Gastrocnemius medialis (tissue), 4 donors: ENCODE data around the gene ZDHHC17. TPM values are rescaled to one million over a fixed set of nuclear protein-coding genes. Genes with fewer than 3 reads are reported as not detected.
"Not testable (repeated sequence)": the region's sequence is repeated elsewhere in the genome, so short reads cannot be mapped to it uniquely, and the experiment has no call there.

Source experiments
- ATAC-seq, 2 donors: fragments of 150-250 bp; one replicate each; pipeline ENCODE4 v1.9.1; 2016
- DNase-seq, 2 donors: peaks; one replicate each; pipeline ENCODE4 v3.0.0-alpha.2; 2019
- H3K27ac ChIP-seq, 4 donors: fragments of 200-600 bp; sonication (generic); 1 replicate in 1 of 4; 2 replicates in 3 of 4; pipeline ENCODE4 v1.5.1; 2016 to 2018; ENCODE audit warnings: mild to moderate bottlenecking in 2 of 4, moderate library complexity in 1 of 4
- H3K27me3 ChIP-seq, 3 donors: fragments of 200-600 bp; sonication (generic) in 2 of 3; 1 replicate in 1 of 3; 2 replicates in 2 of 3; pipeline versions ENCODE4 v1.5.1 to v1.6.0; 2016 to 2019; ENCODE audit warnings: mild to moderate bottlenecking in 1 of 3, moderate library complexity in 1 of 3
- H3K36me3 ChIP-seq, 2 donors: fragments of 200-600 bp; sonication (generic) in 1 of 2; one replicate each; pipeline ENCODE4 v1.5.1; 2017 to 2018
- H3K4me1 ChIP-seq, 2 donors: fragments of 200-600 bp; sonication (generic) in 1 of 2; one replicate each; pipeline ENCODE4 v1.5.1; 2016 to 2017; ENCODE audit warnings: mild to moderate bottlenecking in 2 of 2
- H3K4me3 ChIP-seq, 4 donors: fragments of 200-600 bp; sonication (generic) in 3 of 4; 1 replicate in 1 of 4; 2 replicates in 3 of 4; pipeline ENCODE4 v1.5.1; 2016 to 2019; ENCODE audit warnings: mild to moderate bottlenecking in 2 of 4
- H3K9me3 ChIP-seq, 3 donors: fragments of 200-600 bp; sonication (generic) in 2 of 3; 1 replicate in 1 of 3; 2 replicates in 2 of 3; pipeline ENCODE4 v1.5.1; 2016 to 2019
- POLR2A ChIP-seq, 2 donors: fragments of 450-650 bp; IDR thresholded peaks; one replicate each; pipeline ENCODE4 v1.6.1; 2017; ENCODE audit warnings: antibody characterized with exemption in 2 of 2, mild to moderate bottlenecking in 2 of 2, moderate library complexity in 2 of 2
- in situ Hi-C, 4 donors: fragments of 200-750 bp; cut with MboI; loops; one replicate each; pipeline versions ENCODE4 v1.15.0 to v1.8.0; 2017; ENCODE audit warnings: low sequenced_read_pairs in 4 of 4
- intact Hi-C: fragments of 100-400 bp; cut with DNase I; formaldehyde crosslinking; loops from one replicate; pipeline ENCODE4 v1.15.1; 2023; ENCODE audit warnings: low total_unique reads
- total RNA-seq, 4 donors: library from RNA; depleted of rRNA; stranded (reverse); fragments of >200 nt; gene quantifications; one replicate each; pipeline versions ENCODE4 v1.1.0 to v1.2.3, GENCODE V29; 2016
- TF ChIP-seq, protein P1 (sequence below), 5 experiments: fragments of 450-650 bp in 3 of 5; fragments of 200-600 bp in 2 of 5; sonication (generic) in 2 of 5; IDR thresholded peaks in 4 of 5; conservative IDR thresholded peaks in 1 of 5; 1 replicate in 4 of 5; 2 replicates in 1 of 5; pipeline ENCODE4 v1.5.1; 2016 to 2019; ENCODE audit warnings: antibody characterized with exemption in 5 of 5, mild to moderate bottlenecking in 3 of 5, moderate library complexity in 3 of 5

Gene ZDHHC17
- total RNA-seq, 4 donors from 2014 or later = 15.5 to 35.6 (median 19.3) TPM

DNA sequence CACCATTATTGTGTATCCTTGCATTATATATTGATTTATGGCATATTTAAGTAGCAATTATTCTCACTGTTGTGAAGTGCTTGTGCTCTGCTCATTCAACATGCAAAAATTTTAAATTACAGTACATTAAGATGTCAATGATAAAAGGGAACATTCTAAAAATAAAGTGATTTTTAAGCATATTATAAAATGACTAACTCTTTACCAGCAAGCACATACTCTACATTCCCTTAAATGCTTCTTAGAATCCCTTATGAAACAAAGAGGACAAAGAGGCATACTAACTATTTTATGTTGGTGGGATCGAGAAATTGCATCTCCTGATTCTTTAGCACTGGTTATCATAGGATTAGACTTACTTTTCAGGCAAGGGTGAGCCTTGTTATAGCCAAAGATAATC is 46.6 kb upstream of the ZDHHC17 start:
- no peaks in the 10 kb centered on the region for H3K4me1 ChIP-seq
- H3K4me3 ChIP-seq = no peak overlapping the region
- no peaks in the 10 kb centered on the region for H3K9me3 ChIP-seq
- H3K27ac ChIP-seq = no peak overlapping the region
- in situ Hi-C loops (no loop called here), intact Hi-C loops (no loop called here)
- no peaks in the 10 kb centered on the region for H3K27me3 ChIP-seq
- DNase-seq = no peak
- no peaks in the 10 kb centered on the region for H3K36me3 ChIP-seq
- TF ChIP-seq, protein P1, sequence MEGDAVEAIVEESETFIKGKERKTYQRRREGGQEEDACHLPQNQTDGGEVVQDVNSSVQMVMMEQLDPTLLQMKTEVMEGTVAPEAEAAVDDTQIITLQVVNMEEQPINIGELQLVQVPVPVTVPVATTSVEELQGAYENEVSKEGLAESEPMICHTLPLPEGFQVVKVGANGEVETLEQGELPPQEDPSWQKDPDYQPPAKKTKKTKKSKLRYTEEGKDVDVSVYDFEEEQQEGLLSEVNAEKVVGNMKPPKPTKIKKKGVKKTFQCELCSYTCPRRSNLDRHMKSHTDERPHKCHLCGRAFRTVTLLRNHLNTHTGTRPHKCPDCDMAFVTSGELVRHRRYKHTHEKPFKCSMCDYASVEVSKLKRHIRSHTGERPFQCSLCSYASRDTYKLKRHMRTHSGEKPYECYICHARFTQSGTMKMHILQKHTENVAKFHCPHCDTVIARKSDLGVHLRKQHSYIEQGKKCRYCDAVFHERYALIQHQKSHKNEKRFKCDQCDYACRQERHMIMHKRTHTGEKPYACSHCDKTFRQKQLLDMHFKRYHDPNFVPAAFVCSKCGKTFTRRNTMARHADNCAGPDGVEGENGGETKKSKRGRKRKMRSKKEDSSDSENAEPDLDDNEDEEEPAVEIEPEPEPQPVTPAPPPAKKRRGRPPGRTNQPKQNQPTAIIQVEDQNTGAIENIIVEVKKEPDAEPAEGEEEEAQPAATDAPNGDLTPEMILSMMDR (IDR thresholded peaks at IDR 0.05 in 4 of 5, conservative IDR thresholded peaks at IDR 0.05 in 1 of 5) = no peak
- no peak for TF ChIP-seq POLR2A (IDR thresholded peaks at IDR 0.05)
- ATAC-seq = no peak

DNA sequence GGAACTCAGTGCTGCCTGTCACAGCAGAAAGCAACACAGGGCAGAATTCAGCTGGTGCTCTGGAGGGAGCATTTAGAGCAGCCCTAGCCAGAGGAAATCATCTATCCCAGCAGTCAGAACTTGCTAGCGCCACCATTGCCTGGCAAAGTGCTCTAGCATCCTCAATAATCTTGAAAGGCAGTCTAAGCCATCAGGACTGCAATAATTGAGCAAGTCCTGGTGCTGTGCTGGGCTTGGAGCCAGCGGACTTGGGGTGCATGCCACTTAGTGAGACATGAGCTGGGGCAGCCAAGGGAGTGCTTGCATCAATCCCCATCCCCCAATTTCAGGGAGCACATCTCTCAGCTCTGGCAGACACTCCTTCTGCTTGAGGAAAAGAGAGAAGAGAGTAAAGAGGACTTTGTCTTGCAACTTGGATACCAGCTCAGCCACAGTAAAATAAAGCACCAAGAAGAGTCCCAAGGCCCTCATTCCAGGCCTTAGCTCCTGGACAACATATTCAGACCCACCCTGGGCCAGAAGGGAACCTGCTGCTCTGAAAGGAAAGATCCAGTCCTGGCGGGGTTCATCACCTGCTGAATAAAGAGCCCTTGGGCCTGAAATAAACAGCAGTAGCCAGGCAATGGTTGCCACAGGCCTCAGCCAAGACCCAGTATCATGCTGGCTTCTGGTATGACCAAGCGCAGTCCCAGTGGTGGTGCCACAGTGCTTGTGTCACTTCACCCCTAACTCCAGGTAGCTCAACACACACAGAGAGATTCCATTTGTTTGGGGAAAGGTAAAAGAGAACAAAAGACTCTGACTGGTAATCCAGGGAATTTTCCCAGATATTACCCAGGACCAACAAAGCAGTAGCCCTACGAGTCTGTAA is 44.5 kb upstream of the ZDHHC17 start:
- no peaks in the 10 kb centered on the region for H3K27me3 ChIP-seq
- DNase-seq (no peak), ATAC-seq (no peak)
- no peaks in the 10 kb centered on the region for H3K4me1 ChIP-seq
- no peaks in the 10 kb centered on the region for H3K36me3 ChIP-seq
- no peak overlapping the region for H3K27ac ChIP-seq
- in situ Hi-C loops = no loop called here
- no peak overlapping the region for H3K4me3 ChIP-seq
- intact Hi-C loops = no loop called here
- H3K9me3 ChIP-seq = no peaks in the 10 kb centered on the region
- no peak for TF ChIP-seq POLR2A (IDR thresholded peaks at IDR 0.05)
- TF ChIP-seq, protein P1 (IDR thresholded peaks at IDR 0.05 in 4 of 5, conservative IDR thresholded peaks at IDR 0.05 in 1 of 5) = no peak

DNA sequence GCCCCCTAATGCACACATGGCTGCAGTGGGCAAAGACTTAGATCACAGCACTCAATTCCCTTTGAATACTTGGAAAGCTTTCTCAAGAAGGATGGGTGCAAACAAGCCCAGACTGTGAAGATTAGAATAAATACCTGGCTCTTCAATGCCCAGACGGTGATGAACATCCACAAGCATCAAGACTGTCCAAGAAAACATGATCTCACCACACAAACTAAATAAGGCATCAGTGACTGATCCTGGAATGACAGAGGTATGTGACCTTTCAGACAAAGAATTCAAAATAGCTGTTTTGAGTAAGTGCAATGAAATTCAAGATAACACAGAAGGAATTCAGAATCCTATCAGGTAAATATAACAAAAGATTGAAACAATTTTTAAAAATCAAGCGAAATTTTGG is 43.8 kb upstream of the ZDHHC17 start:
- H3K27ac ChIP-seq = no peak overlapping the region
- H3K9me3 ChIP-seq = no peaks in the 10 kb centered on the region
- TF ChIP-seq POLR2A (IDR thresholded peaks at IDR 0.05) = no peak
- TF ChIP-seq, protein P1 (IDR thresholded peaks at IDR 0.05 in 4 of 5, conservative IDR thresholded peaks at IDR 0.05 in 1 of 5) = no peak
- no peaks in the 10 kb centered on the region for H3K27me3 ChIP-seq
- DNase-seq (no peak), ATAC-seq (no peak)
- no peak overlapping the region for H3K4me3 ChIP-seq
- intact Hi-C loops (no loop called here), in situ Hi-C loops (no loop called here)
- no peaks in the 10 kb centered on the region for H3K4me1 ChIP-seq
- H3K36me3 ChIP-seq = no peaks in the 10 kb centered on the region

DNA sequence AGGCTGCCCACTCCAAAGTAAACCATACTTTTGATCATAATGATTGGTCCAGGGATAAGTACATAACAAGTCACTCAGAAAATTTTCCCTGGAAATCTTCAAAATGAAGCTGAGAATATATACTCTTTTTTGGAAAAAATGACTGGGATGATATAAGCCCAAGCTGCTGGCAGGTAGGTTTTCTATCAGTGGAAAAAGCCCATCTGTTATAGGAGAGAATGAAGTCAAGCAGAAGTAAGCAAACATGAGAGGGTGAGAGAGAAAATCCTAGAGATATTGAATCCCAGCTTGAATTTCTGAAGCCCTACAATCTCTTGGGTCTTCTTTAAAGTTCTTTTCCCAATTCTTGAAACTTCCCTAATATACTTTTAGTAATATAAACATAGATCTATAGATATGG is 37.3 kb upstream of the ZDHHC17 start:
- Histone ChIP-seq H3K36me3 (no peaks in the 10 kb centered on the region), H3K27ac (no peak overlapping the region), H3K27me3 (no peaks in the 10 kb centered on the region), H3K9me3 (no peaks in the 10 kb centered on the region), H3K4me1 (no peaks in the 10 kb centered on the region), H3K4me3 (no peak overlapping the region)
- intact Hi-C loops = no loop called here
- ATAC-seq (no peak), DNase-seq (no peak)
- in situ Hi-C loops = no loop called here
- TF ChIP-seq POLR2A (IDR thresholded peaks at IDR 0.05) = no peak
- TF ChIP-seq, protein P1 (IDR thresholded peaks at IDR 0.05 in 4 of 5, conservative IDR thresholded peaks at IDR 0.05 in 1 of 5) = no peak

DNA sequence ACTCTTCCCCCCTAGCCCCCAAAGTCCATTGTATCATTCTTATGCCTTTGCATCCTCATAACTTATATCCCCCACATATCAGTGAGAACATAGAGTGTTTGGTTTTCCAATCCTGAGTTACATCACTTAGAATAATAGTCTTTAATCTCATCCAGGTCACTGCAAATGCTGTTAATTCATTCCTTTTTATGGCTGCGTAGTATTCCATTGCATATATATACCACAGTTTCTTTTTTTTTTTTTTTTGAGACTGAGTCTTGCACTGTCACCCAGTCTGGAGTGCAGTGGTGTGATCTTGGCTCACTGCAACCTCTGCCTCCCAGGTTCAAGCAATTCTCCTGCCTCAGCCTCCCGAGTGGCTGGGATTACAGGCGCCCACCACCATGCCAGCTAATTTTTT is 31.7 kb upstream of the ZDHHC17 start:
- in situ Hi-C loops = not testable (repeated sequence)

DNA sequence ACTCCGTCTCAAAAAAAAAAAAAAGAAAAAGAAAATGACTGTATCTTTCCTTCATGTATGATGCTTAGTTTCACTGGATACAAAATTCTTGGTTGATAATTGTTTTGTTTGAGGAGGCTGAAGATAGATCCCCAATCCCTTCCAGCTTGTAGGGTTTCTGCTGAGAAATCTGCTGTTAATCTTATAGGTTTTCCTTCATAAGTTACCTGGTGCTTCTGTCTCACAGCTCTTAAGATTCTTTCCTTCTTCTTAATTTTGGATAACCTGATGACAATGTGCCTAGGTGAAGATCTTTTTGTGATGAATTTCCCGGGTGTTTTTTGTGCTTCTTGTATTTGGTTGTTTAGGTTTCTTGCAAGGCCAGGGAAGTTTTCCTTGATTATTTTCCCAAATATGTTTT is 26.2 kb upstream of the ZDHHC17 start:
- H3K27ac ChIP-seq, H3K4me3 ChIP-seq, H3K4me1 ChIP-seq, DNase-seq, in situ Hi-C loops, H3K27me3 ChIP-seq, intact Hi-C loops, H3K9me3 ChIP-seq, H3K36me3 ChIP-seq, ATAC-seq: not testable (repeated sequence)

More for the DNA sequence above, 31.7 kb upstream of the ZDHHC17 start:
- H3K9me3 ChIP-seq, DNase-seq, ATAC-seq, intact Hi-C loops, H3K4me1 ChIP-seq, H3K4me3 ChIP-seq, H3K36me3 ChIP-seq, H3K27ac ChIP-seq, H3K27me3 ChIP-seq: not testable (repeated sequence)
